Trophoblast cell (in vitro differentiated cells and primary cell): ENCODE data around the gene ENPP1.
A peak's percentile ranks its signal among the peaks of the same experiment; 100 is the strongest.

Experiments used
- DNase-seq, 2 donors: peaks; one replicate each; pipeline ENCODE4 v3.0.0-alpha.2; 2016
- H2AFZ ChIP-seq: 2 replicates; pipeline ENCODE4 v1.6.1; 2013; ENCODE audit warnings: low read length, moderate library complexity, mild to moderate bottlenecking; ENCODE audit not compliant: insufficient read depth, poor library complexity
- H2AK5ac ChIP-seq: 2 replicates; pipeline ENCODE4 v1.6.1; 2013; ENCODE audit warnings: mild to moderate bottlenecking, low read length
- H2BK120ac ChIP-seq: 2 replicates; pipeline ENCODE4 v1.6.1; 2013; ENCODE audit warnings: low read length, mild to moderate bottlenecking, moderate library complexity; ENCODE audit not compliant: insufficient read depth, poor library complexity
- H2BK12ac ChIP-seq: 2 replicates; pipeline ENCODE4 v1.6.1; 2013; ENCODE audit warnings: mild to moderate bottlenecking, low read length, moderate library complexity
- H2BK5ac ChIP-seq: 2 replicates; pipeline ENCODE4 v1.6.1; 2013; ENCODE audit warnings: low read length, low read depth, moderate library complexity, mild to moderate bottlenecking; ENCODE audit not compliant: poor library complexity
- H3K14ac ChIP-seq: 2 replicates; pipeline ENCODE4 v1.6.1; 2013; ENCODE audit warnings: mild to moderate bottlenecking, low read length
- H3K18ac ChIP-seq: 2 replicates; pipeline ENCODE4 v1.6.1; 2013; ENCODE audit warnings: mild to moderate bottlenecking, low read length
- H3K23ac ChIP-seq: 2 replicates; pipeline ENCODE4 v1.6.1; 2013; ENCODE audit warnings: low read length
- H3K27ac ChIP-seq: 2 replicates; pipeline ENCODE4 v1.5.1; 2013; ENCODE audit warnings: low read depth, mild to moderate bottlenecking, inconsistent platforms, low read length, moderate library complexity
- H3K27me3 ChIP-seq: 2 replicates; pipeline ENCODE4 v1.6.1; 2013; ENCODE audit warnings: inconsistent platforms, mild to moderate bottlenecking, low read length, moderate library complexity; ENCODE audit not compliant: insufficient read depth
- H3K36me3 ChIP-seq, 2 experiments: 1 replicate in 1 of 2; 2 replicates in 1 of 2; pipeline ENCODE4 v1.6.1; 2013; ENCODE audit warnings: low read length in 2 of 2, mild to moderate bottlenecking in 2 of 2, moderate library complexity in 1 of 2; ENCODE audit not compliant: insufficient read depth in 2 of 2, control insufficient read depth in 1 of 2
- H3K4ac ChIP-seq: 2 replicates; pipeline ENCODE4 v1.6.1; 2013; ENCODE audit warnings: low read depth, mild to moderate bottlenecking, low read length, moderate library complexity
- H3K4me1 ChIP-seq, 2 experiments: 1 replicate in 1 of 2; 2 replicates in 1 of 2; pipeline ENCODE4 v1.6.1; 2013; ENCODE audit warnings: low read length in 2 of 2, mild to moderate bottlenecking in 2 of 2, moderate library complexity in 1 of 2; ENCODE audit not compliant: insufficient read depth in 2 of 2, control insufficient read depth in 1 of 2
- H3K4me2 ChIP-seq: 2 replicates; pipeline ENCODE4 v1.6.1; 2013; ENCODE audit warnings: inconsistent platforms, mild to moderate bottlenecking, low read length, moderate library complexity
- H3K4me3 ChIP-seq: 2 replicates; pipeline ENCODE4 v1.5.1; 2013; ENCODE audit warnings: mild to moderate bottlenecking, low read depth, low read length, inconsistent platforms
- H3K79me1 ChIP-seq: one replicate; pipeline ENCODE4 v1.6.1; 2013; ENCODE audit warnings: low read length
- H3K79me2 ChIP-seq: 2 replicates; pipeline ENCODE4 v1.6.1; 2013; ENCODE audit warnings: low read length, mild to moderate bottlenecking; ENCODE audit not compliant: control insufficient read depth, insufficient read depth, poor library complexity
- H3K9ac ChIP-seq: 2 replicates; pipeline ENCODE4 v1.6.1; 2013; ENCODE audit warnings: mild to moderate bottlenecking, low read length
- H3K9me3 ChIP-seq: 2 replicates; pipeline ENCODE4 v1.6.1; 2013; ENCODE audit warnings: low read depth, mild to moderate bottlenecking, control low read depth, inconsistent platforms, low read length; ENCODE audit not compliant: insufficient read depth
- H4K12ac ChIP-seq: 2 replicates; pipeline ENCODE4 v1.6.1; 2013; ENCODE audit warnings: low read depth, mild to moderate bottlenecking, low read length, moderate library complexity
- H4K8ac ChIP-seq: 2 replicates; pipeline ENCODE4 v1.6.1; 2013; ENCODE audit warnings: low read depth, mild to moderate bottlenecking, low read length, moderate library complexity
- H4K91ac ChIP-seq: one replicate; pipeline ENCODE4 v1.6.1; 2013; ENCODE audit warnings: low read depth, mild to moderate bottlenecking, low read length, moderate library complexity
- WGBS: extraction: QIAGEN DNeasy Blood & Tissue Kit; methylation state at CpG from one replicate; pipeline ENCODE4 v1.1.7; 2013; ENCODE audit warnings: missing lambda C conversion rate; ENCODE audit not compliant: insufficient read length, insufficient coverage; ENCODE audit errors: extremely low coverage; 5-methylcytosine and 5-hydroxymethylcytosine counted together

The ENPP1 gene

GRCh38 chr6:131789219-131789618, 18.6 kb upstream of the ENPP1 start:
- DNase-seq: no peak
- no peak overlapping the region for H3K4me3 ChIP-seq
- H3K18ac ChIP-seq: no peak overlapping the region
- H3K79me2 ChIP-seq: no peaks in the 10 kb centered on the region
- no CpG with 5 or more reads among the region's 1 CpG for WGBS
- no peaks in the 10 kb centered on the region for H3K9me3 ChIP-seq
- H3K14ac ChIP-seq: no peak overlapping the region
- H3K23ac ChIP-seq: no peak overlapping the region
- H4K12ac ChIP-seq: no peak overlapping the region
- H3K4ac ChIP-seq: no peak overlapping the region
- no peak overlapping the region for H3K4me2 ChIP-seq
- no peaks in the 10 kb centered on the region for H3K79me1 ChIP-seq
- H2BK120ac ChIP-seq: no peak overlapping the region
- H3K27me3 ChIP-seq: no peaks in the 10 kb centered on the region
- no peaks in the 10 kb centered on the region for H3K36me3 ChIP-seq
- H2AK5ac ChIP-seq: no peak overlapping the region
- no peak overlapping the region for H2BK12ac ChIP-seq
- no peak overlapping the region for H2BK5ac ChIP-seq
- no peak overlapping the region for H4K91ac ChIP-seq
- H4K8ac ChIP-seq: no peak overlapping the region
- no peak overlapping the region for H3K27ac ChIP-seq
- no peak overlapping the region for H3K9ac ChIP-seq
- H3K4me1 ChIP-seq: no peaks in the 10 kb centered on the region
- H2AFZ ChIP-seq: no peak overlapping the region

- H4K91ac ChIP-seq: no peak overlapping the region
- no peak overlapping the region for H4K12ac ChIP-seq
- no peak overlapping the region for H3K27ac ChIP-seq
- DNase-seq: no peak
- H3K36me3 ChIP-seq: no peaks in the 10 kb centered on the region
- H3K79me1 ChIP-seq: no peaks in the 10 kb centered on the region
- H3K23ac ChIP-seq: no peak overlapping the region
- H2AK5ac ChIP-seq: no peak overlapping the region
- H3K9ac ChIP-seq: no peak overlapping the region
- H3K4me3 ChIP-seq: no peak overlapping the region
- no peak overlapping the region for H3K4ac ChIP-seq
- no peak overlapping the region for H3K14ac ChIP-seq
- H3K79me2 ChIP-seq: no peaks in the 10 kb centered on the region
- no CpG with 5 or more reads among the region's 5 CpGs for WGBS
- H4K8ac ChIP-seq: no peak overlapping the region
- no peaks in the 10 kb centered on the region for H3K27me3 ChIP-seq
- no peak overlapping the region for H2AFZ ChIP-seq
- H3K4me2 ChIP-seq: no peak overlapping the region
- no peak overlapping the region for H3K18ac ChIP-seq
- H3K4me1 ChIP-seq: no peaks in the 10 kb centered on the region
- no peak overlapping the region for H2BK5ac ChIP-seq
- no peaks in the 10 kb centered on the region for H3K9me3 ChIP-seq
- H2BK120ac ChIP-seq: no peak overlapping the region
- no peak overlapping the region for H2BK12ac ChIP-seq
These were observed 16.3 kb upstream of the ENPP1 start for GRCh38 chr6:131791476-131791875.

- no peak overlapping the region for H4K8ac ChIP-seq
- no peak overlapping the region for H2BK12ac ChIP-seq
- no peak overlapping the region for H3K9ac ChIP-seq
- no peak overlapping the region for H3K27ac ChIP-seq
- H2AK5ac ChIP-seq: no peak overlapping the region
- no peaks in the 10 kb centered on the region for H3K9me3 ChIP-seq
- no peak overlapping the region for H4K12ac ChIP-seq
- H4K91ac ChIP-seq: no peak overlapping the region
- no peaks in the 10 kb centered on the region for H3K4me1 ChIP-seq
- no peak overlapping the region for H3K14ac ChIP-seq
- H3K4ac ChIP-seq: no peak overlapping the region
- H3K27me3 ChIP-seq: no peaks in the 10 kb centered on the region
- WGBS: no CpG with 5 or more reads among the region's 6 CpGs
- DNase-seq: peak in 1 of 2 donors; percentile 17
- no peak overlapping the region for H3K18ac ChIP-seq
- H3K4me2 ChIP-seq: no peak overlapping the region
- no peak overlapping the region for H2BK120ac ChIP-seq
- no peak overlapping the region for H3K4me3 ChIP-seq
- no peaks in the 10 kb centered on the region for H3K79me2 ChIP-seq
- H3K23ac ChIP-seq: no peak overlapping the region
- no peak overlapping the region for H2AFZ ChIP-seq
- H3K36me3 ChIP-seq: no peaks in the 10 kb centered on the region
- no peaks in the 10 kb centered on the region for H3K79me1 ChIP-seq
- H2BK5ac ChIP-seq: no peak overlapping the region
These were observed 15.7 kb upstream of the ENPP1 start for GRCh38 chr6:131792091-131792496.

GRCh38 chr6:131795366-131795765, 12.5 kb upstream of the ENPP1 start:
- H3K9me3 ChIP-seq: no peaks in the 10 kb centered on the region
- no peaks in the 10 kb centered on the region for H3K79me2 ChIP-seq
- no peak overlapping the region for H3K23ac ChIP-seq
- H2BK5ac ChIP-seq: no peak overlapping the region
- no peak overlapping the region for H3K14ac ChIP-seq
- no peak overlapping the region for H3K9ac ChIP-seq
- no peaks in the 10 kb centered on the region for H3K36me3 ChIP-seq
- H2AFZ ChIP-seq: no peak overlapping the region
- H3K79me1 ChIP-seq: no peaks in the 10 kb centered on the region
- no peak overlapping the region for H3K4me3 ChIP-seq
- no peak overlapping the region for H4K91ac ChIP-seq
- no peak overlapping the region for H3K27ac ChIP-seq
- no peaks in the 10 kb centered on the region for H3K27me3 ChIP-seq
- DNase-seq: no peak
- no peak overlapping the region for H2AK5ac ChIP-seq
- H4K12ac ChIP-seq: no peak overlapping the region
- no CpG with 5 or more reads among the region's 2 CpGs for WGBS
- no peaks in the 10 kb centered on the region for H3K4me1 ChIP-seq
- H2BK12ac ChIP-seq: no peak overlapping the region
- H3K4ac ChIP-seq: no peak overlapping the region
- H2BK120ac ChIP-seq: no peak overlapping the region
- no peak overlapping the region for H3K18ac ChIP-seq
- H3K4me2 ChIP-seq: no peak overlapping the region
- H4K8ac ChIP-seq: no peak overlapping the region
